Stimulated activated CD4-positive, alpha-beta T cell treated with anti-CD3 and anti-CD28 coated beads, TNF-alpha, amount 100 ng/mL, for 24 hours (primary cell): Measurements from ENCODE around the gene PAPOLG.
"Not testable (repeated sequence)": the region's sequence is repeated elsewhere in the genome, so short reads cannot be mapped to it uniquely, and the experiment has no call there.

Source experiments
- DNase-seq, 3 experiments: peaks; one replicate each; pipeline ENCODE4 v3.0.0-alpha.2; 2020; ENCODE audit warnings: low read depth in 3 of 3

The PAPOLG gene

DNA sequence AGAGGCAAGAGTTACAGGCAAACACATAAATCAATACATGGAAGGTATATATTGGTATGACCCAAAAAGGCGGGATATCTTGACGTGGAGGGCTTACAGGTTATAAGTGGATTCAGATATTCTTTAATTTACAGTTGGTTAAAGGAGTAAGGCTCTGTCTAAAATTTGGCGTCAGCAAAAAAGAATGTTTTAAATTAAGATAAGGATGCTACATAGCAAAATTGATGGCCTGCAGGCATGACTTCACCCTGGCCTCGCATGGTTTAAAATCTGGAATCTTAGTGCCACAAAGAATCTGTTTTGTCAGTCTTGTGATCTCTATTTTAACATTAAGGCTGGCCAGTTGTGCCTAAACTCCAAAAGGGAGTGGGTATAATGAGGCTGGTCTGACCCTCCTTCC is 66.9 kb downstream of the PAPOLG start:
- no peak for DNase-seq

DNA sequence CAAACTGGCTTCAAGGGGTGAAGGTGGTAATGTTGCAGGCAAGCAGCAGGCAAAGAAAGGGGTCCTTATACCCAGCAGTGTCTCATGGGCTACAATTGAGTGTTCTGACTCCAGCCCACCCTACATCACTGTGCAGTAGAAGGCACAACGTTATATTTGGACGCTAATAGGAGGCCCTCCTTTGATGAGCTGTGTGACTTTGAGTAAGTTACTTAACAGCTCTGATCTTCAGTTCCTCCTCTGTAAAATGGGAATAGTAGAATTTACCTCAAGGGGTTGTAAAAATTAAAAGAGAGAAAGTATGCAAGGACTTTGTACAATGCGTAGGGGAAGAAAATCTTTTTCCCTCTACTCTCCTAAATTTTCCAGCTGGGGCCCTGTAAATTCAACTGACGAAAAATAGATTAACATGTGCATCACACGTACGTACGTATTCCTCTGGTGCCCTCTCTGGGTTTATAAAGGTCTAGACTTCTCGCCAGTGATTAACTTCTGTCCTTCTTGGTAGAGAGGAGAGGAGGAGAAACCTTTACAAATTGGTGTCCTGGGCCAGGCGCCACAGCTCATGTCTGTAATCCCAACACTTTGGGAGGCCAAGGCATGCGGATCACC is 67.7 kb downstream of the PAPOLG start:
- DNase-seq: no peak

DNA sequence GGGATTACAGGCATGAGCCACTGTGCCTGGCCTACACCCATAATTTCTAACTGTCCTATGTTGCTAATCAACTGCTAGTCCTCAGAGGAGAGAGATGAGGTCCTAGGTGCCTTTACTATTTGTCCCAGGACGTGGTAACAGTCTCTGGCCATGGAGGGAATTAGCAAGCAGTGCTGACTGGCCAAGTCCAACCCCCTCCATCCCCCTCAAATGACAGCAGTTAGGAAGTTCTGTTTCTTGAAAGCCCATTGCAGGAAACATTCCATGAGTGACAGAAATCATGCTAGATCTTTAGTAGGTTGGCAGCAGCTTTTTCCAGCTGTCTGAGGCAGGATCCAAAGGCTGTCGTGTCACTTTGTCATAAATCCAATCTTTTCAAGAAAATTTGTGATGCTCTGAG is 69.6 kb downstream of the PAPOLG start:
- DNase-seq: no peak

DNA sequence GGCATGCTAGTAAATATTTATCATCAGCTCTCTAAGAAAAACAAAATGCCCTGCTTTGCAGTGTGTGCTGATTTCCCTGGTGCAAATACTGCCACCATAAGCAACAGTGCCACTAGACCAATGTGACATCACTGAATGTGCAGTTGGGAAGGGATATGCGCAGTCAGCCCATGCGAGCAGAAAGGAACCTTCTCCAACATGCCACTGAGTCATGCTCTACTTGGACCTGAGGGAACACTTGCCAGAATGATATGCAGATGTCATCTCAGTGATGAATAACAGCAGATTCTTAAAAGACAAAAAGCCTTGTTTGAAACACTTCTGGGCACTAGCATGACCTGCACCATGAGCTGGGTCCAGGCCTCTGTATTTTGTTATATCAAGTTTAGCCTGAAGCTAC is 70.0 kb downstream of the PAPOLG start:
- no peak for DNase-seq

DNA sequence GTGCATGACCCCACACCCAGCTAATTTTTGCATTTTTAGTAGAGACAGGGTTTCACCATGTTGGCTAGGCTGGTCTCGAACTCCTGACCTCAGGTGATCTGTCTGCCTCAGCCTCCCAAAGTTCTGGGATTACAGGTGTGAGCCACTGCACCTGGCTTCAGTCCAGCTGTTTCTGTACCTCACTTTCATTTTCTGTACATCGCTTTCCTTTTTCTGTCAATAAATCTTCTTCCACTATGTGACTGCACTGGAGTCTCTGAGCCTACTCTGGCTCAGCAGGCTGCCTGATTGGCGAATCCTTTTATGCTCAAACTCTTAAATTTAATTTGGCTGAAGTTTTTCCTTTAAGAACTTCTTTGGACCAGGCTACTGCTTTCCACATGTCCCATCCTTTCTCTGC is 70.8 kb downstream of the PAPOLG start:
- not testable (repeated sequence) for DNase-seq

DNA sequence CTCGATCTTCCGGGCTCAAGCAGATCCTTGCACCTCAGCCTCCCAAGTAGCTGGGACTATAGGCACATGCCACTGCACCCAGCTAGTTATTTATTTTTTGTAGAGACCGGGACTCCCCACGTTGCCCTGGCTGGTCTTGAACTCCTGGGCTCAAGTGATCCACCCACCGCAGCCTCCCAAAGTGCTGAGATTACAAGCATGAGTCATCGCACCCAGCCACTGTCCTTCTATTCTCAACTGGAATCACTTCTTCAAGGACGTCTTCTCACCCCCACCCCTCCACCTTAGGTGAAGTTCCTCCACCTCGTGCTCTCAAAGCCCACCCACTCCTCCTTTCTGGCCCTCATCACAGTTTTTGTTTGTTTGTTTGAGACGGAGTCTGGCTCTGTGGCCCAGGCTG is 71.3 kb downstream of the PAPOLG start:
- no peak for DNase-seq

DNA sequence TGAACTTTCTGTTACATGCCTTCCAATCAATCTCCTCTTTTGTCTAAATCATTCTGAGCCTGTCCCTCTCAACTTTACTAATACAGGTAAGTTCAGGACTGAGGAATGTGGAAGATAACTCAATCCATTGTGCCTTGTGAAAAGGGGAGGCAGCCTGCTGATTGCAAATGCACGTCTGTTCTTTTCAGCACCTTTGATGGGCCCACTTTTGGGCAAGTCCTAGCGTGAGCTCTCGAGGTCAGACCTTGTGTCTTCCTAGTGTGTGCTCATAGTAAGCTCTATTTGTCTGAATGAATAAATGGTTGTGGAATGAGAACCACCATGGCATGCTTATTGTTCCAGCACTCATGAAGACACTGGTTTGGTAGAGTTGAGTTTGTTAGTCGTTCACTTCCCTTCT is 74.9 kb downstream of the PAPOLG start:
- DNase-seq: no peak

DNA sequence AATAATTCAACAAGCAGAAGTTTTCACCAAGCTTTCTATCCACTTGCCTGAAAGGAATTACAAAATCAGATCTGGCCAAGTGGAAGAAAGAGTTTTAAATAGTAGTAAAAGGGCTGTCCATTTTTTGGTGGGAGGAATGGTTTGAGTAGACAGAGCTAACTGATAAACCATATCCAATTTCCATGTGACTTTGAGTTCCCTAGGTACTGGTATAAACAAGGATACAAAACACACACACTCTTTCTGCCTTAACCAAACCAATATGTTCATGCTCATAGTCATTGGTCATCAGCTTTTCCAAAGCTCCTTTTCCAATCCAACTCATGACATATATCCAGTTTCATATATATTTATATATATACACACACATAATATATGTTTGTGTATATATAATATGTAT is 75.9 kb downstream of the PAPOLG start:
- DNase-seq: no peak

DNA sequence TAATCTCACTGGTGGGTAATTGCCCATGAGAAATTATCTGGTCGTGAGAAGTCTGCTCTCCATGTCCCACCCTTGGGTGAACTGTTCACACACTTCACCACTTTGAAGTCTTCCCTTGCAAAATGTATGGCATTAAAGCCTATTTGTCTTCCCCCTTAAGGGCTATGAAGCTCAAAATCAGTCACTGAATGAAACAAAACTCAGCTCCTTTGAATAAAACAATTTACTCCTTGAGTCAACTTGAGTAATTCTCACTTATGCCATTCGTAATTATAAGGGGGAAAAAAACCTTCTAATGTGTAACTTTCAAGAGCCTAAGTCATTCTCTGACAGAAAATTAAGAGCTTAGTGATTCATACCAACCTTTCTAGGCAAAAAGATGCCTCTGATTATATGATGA is 76.6 kb downstream of the PAPOLG start:
- DNase-seq: no peak

DNA sequence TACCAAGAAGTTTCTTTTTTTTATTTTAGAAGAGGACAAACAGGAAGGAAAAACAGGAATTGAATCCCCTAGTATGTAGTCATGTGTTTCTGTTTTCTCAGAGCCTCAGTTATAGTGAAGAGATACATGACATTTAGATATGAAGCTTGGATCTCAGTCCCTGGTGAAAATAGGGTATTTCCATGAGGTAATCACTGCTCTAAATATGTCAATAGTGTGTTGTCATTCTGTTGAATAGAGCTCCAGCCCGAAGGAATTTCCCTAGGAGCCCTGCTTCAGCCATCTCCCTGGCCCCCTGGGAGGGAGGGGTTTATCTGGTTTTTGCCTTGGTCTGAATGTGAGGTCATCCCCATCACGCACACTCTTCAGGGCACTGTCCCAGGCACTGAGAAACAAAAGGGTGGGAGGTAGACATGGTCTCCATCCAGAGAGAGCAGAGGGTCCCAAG is 78.2 kb downstream of the PAPOLG start:
- no peak for DNase-seq

DNA sequence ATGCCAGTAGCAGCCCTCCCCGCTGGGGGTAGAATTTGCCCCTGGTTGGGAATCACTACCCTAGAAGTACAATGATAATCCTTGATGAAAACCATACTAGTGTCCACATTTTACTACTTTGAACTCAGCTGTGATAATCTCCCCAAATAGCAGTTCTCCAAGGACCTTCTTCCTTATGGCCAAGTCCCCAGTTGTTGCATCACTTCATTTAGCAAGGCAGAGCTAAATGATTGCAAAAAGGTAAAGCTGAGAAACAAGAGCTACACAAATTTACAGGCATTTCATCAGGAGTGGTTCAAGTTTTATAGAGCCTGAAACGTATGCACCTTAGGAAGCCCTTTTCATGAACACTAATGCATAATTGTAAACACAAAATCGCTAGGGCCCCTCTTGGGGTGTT is 80.4 kb downstream of the PAPOLG start:
- no peak for DNase-seq

DNA sequence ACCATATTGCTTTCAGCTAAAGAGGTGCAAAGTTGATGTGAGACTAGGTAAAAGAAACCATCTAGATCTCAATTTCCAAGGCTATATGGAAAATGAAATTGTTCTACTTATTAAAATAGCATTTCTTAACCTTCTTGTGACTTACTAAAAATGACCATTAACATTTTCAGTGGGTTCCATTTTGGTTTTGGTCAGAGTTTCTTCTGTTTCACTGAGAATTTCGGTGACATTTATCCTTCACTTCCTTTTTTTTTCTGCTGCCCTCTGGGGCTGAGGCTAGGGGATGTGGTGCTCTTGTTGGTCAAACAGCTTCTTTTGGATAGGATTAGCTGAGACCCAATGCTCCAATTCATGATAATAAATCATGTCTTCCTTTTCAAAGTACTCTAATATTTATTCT is 81.1 kb downstream of the PAPOLG start:
- DNase-seq: no peak

DNA sequence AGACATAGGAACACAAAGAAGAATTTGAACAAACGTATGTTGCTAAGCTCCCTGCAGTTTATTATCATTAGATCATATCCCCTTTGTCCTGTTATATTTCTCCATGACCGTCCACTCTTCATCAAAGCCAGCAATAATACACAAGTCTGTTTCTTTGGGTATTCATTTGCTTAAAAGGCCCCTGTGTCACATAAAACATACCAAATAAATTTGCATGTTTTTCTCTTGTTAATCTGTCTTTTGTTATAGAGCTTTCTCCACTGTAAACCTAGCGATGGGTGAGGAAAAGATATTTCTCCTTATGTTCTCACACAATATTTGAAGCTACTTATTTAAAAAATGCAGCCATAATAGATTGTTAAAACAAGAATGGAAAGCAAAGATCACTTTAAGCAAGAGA is 82.4 kb downstream of the PAPOLG start:
- DNase-seq: no peak

DNA sequence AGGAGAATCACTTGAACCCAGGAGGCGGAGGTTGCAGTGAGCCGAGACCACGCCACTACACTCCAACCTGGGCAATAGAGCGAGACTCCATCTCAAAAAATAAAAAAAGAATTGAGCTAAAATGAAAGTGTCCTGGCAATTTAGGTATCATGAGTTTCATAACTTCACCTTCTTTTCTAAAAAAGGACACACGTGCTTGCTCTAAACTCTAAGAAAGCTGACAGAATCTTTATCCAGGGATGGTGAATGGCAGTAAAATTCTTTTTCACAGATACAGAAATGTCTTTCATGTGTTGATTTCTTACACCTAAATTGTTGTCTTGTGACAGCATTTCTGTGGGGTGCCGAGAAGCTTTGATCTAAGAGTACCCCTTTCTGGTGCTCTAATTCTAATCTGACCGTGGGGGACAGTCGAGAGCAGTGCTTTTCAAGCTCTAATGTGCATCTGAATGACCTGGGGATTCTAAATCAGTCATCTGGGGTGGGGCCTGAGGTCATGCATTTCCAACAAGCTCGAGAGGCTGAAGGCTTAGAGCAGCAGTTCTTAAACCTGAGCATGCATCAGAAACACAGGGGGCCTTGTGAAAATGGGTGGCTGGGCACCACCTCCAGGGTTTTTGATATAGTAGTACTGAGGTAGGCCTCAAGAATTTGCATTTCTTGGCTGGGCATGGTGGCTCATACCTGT is 83.2 kb downstream of the PAPOLG start:
- no peak for DNase-seq

DNA sequence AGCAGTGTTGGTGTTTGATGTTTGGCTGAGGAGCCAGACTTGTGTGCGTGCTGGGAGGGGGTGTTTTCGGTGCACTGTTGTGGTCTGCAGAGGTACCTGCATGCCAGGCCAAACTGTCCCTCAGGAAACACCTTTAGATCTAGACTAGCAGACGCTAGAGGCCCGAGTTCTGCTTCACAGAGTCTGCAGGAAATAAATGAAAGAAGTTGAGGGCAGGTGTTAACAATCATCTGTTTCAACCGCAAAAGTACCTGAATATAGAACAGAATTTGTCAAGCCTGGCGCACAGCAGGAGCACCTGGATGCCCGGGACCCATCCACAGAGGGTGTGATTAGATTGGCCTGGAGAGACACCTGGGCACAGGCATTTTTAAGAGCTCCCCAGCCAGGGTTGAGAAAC is 84.8 kb downstream of the PAPOLG start:
- no peak for DNase-seq

DNA sequence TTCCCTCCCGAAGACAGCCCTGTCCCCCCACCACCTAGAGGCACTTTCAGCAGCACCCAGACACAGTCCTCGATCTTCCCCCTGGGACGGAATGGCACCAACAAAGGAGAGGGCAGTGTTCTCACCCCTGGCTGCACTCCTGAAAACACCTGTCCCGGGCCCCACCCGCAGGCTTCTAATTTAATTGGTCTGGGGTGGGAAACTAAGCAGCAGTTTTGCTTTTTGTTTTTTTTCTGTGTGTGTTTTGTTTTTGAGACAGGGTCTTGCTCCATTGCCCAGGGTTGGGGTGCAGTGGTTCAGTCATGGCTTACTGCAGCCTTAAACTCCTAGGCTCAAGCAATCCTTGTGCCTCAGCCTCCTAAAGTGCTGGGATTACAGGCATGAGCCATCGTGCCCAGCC is 86.9 kb downstream of the PAPOLG start:
- no peak for DNase-seq

DNA sequence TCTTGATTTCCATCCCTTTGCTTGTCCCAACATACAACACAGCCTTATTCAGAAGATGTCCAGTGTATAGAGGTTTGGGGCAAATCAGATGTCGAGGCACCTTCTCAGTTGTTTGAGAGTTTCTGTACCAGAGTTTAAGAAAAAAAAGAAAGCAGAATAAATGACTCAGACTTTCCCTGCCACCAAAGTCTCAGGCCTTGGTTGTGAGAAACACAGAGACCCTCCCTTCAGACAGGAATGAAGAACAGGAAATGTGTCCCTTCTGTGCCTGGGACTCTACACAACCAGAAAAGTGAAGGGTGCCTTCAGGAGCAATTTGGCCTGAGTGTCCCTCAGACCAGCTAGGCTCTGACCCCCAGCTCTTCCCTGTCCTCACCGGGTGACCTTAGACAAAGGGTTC is 88.0 kb downstream of the PAPOLG start:
- DNase-seq: no peak

DNA sequence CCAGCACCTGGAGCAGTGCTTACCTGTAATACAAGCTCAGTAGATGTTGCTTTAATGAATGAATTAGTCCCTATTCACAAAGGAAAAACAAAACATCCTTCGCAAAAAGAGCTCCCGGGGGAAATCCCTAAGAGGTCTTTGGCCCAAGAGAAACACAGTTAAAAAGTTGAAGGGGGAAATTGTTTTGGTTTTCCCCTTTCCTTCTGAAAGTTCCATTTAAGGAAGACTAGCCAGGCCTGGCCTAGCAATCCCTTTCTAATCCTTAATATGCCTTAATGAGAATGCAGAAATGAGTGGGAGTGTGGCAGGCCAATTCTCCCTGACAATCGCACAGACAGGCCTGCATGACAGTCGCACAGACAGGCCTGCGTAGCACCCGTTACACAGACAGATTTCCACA is 91.8 kb downstream of the PAPOLG start:
- no peak for DNase-seq
